ENCODE results near the gene HCN2. TPM values are rescaled to one million over a fixed set of nuclear protein-coding genes. Genes with fewer than 3 reads are reported as not detected.
A peak's percentile ranks its signal among the peaks of the same experiment; 100 is the strongest.
"Not testable (repeated sequence)": the region's sequence is repeated elsewhere in the genome, so short reads cannot be mapped to it uniquely, and the experiment has no call there.

Gene HCN2
- total RNA-seq, 1 experiment from 2014 or later: 3.2 TPM

DNA sequence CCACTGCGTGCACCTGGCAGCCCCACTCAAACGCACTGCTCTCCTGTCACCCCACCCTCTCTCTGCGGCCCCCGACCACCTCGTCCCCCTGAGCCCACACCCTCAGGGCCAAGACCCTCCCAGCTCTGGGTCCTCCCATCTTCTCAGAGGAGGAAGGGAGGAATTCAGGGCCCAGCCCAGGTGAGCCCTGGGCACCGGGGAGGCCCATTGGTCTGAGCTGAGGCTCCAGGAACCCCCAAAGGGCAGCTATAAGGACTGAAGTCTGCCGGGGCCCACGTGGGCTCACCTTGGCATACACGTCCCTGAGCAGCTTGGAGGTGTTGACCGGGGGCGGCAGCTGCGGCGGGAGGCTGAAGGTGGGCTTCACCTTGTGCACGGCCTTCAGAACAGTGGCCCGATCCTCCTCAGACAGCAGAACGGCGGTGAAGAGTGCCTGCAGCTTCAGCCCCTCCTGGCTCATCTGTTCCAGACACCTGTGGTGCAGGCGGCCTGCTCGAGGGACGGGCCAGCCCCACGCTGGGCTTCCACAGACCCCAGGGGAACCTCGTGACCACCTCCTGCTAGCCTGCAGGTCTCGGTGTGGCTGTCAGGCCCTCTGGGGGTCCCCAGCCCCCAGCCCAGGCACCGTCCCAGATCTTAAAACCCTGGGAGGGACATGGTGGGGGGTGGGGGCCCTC, 34.9 kb downstream of the HCN2 start:
- in situ Hi-C loops (cut with HindIII; ENCODE audit: low pct_unique_long_range_greater_than_20kb, low sequenced_read_pairs): no loop called here
- DNase-seq (ENCODE audit: low read depth): no peak

DNA sequence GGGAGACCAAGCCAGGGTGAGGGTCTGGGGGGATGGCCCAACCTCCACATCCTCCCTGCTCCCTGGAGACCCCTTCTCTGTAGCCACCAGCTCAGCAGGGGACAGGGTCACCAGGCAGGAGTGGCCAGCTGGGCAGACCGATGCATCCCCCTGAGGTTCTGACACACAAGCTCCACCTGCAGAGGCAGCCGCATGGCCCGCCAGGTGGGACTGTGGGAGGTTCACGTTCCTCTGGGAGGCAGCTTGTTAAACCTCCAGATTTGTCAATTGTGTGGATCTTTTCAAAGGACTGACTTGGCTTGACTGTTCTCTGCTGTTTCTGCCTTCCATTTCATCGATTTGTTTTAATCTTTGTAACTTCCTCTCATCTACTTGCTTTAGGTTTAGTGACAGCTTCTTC, 35.6 kb downstream of the HCN2 start:
- no peak for DNase-seq (ENCODE audit: low read depth)
- in situ Hi-C loops (cut with HindIII; ENCODE audit: low pct_unique_long_range_greater_than_20kb, low sequenced_read_pairs): no loop called here

DNA sequence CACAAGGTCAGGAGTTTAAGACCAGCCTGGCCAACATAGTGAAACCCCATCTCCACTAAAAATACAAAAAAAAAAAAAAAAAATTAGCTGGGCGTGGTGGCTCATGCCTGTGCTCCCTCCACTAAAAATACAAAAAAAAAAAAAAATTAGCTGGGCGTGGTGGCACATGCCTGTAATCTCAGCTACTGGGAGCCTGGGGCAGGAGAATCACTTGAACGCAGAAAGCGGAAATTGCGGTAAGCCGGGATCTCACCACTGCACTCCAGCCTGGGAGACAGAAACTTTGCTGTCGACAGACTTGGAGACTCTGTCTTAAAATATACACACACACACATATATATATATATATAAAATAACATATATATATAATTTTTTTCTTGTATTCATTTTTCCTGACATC, 36.9 kb downstream of the HCN2 start:
- in situ Hi-C loops (cut with HindIII; ENCODE audit: low pct_unique_long_range_greater_than_20kb, low sequenced_read_pairs); DNase-seq (ENCODE audit: low read depth): not testable (repeated sequence)

DNA sequence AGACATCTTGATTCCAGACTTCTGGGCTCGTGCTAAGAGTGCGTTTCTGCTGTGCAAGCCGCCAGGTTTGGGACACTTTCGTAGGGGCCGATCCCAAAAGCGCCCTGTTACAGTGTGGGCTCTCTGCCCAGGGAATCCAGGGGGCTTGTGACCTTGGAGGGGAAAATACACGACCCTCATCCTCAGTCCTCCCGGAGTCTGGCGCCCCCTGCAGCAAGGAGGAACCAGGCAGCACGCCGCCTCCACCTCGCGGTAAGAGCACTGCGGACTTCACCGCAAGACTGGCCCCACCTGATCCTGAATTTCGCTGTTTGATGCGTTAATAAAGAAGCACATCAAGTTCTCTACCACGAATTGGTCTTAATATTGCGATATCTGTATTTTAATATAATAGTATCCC, 38.5 kb downstream of the HCN2 start:
- in situ Hi-C loops (cut with HindIII; ENCODE audit: low pct_unique_long_range_greater_than_20kb, low sequenced_read_pairs): no loop called here
- DNase-seq (ENCODE audit: low read depth): no peak

DNA sequence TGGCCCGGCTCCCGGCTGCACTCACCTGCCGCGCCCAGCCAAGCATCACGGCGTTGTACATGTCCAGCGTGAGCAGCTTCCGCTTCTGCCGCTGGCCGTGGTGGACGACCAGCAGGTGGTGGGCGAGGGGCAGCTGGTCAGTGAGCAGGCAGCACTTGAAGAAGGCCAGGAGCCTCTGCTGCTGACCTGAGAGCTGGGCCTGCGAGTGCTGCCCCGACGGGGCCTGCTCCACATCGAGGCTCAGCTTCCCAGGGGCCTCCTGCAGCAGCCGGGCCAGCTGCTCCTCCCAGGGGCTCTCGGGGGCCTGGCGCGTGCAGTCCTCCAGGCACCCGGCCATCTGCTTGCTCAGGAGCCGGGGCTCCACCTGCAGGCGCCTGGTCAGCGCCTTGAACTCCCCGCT, 39.8 kb downstream of the HCN2 start:
- in situ Hi-C loops (cut with HindIII; ENCODE audit: low pct_unique_long_range_greater_than_20kb, low sequenced_read_pairs); DNase-seq (ENCODE audit: low read depth): not testable (repeated sequence)

DNA sequence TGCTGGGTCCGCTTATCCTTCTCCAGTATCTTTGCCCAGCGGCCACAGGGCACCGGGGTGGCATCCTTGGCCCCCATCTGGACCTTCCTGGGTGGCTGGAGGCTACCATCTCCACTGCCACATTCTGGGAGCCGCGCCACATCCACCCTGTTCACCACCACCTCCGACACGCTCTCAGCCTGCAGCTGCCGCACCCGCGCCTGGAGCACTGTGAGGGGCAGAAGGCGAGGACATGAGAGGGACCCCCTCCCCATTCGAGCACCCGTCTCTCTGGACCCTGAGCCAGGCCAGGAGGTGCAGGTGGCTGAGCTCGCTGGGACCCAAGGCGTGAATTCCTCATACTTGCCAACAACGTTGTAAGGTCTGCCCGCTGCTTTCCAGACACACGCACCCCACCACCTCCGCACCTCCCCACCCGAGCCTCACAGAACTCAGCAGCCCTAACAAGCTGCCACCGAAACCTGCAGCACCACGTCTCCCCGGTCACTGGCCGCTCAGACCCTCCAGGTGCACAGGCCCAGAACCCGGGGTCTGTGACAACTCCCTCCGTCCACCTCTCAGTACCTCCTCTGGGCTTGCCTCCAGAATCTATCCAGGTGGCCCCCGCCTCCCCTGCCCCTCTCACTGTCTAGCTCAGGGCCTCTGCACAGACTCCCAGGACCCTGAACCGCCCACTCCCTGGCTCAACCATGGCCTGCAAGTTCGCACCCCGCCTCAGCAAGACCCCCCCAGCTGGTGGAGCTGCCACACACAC, 40.5 kb downstream of the HCN2 start:
- in situ Hi-C loops (cut with HindIII; ENCODE audit: low pct_unique_long_range_greater_than_20kb, low sequenced_read_pairs): no loop called here
- DNase-seq (ENCODE audit: low read depth): no peak

DNA sequence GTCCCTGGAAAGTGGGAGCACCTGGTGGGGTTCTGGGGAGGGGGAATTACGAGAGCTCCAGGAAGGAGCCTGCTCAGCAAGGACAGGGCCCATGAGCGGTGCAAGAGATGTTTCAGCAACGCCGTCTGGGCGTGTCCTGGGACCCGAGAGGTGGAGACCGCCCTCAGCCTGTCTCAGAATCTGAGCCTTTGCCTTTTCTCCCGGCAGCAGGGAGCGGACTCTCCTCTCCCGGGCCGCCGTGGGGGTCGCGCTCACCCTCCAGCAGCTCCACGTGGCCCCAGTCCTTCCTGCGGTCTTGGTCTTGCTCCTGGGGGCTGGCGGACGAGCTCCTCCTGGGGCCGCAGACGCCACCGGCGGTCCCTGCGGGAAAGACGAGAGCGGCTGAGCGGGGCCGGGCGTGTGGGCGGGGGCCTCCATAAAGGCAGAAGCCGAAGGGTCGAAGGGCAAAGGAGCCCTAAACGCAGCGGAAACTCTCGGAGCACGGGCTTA, 42.9 kb downstream of the HCN2 start:
- DNase-seq (ENCODE audit: low read depth): peak; percentile 50
- in situ Hi-C loops (cut with HindIII; ENCODE audit: low pct_unique_long_range_greater_than_20kb, low sequenced_read_pairs): no loop called here

DNA sequence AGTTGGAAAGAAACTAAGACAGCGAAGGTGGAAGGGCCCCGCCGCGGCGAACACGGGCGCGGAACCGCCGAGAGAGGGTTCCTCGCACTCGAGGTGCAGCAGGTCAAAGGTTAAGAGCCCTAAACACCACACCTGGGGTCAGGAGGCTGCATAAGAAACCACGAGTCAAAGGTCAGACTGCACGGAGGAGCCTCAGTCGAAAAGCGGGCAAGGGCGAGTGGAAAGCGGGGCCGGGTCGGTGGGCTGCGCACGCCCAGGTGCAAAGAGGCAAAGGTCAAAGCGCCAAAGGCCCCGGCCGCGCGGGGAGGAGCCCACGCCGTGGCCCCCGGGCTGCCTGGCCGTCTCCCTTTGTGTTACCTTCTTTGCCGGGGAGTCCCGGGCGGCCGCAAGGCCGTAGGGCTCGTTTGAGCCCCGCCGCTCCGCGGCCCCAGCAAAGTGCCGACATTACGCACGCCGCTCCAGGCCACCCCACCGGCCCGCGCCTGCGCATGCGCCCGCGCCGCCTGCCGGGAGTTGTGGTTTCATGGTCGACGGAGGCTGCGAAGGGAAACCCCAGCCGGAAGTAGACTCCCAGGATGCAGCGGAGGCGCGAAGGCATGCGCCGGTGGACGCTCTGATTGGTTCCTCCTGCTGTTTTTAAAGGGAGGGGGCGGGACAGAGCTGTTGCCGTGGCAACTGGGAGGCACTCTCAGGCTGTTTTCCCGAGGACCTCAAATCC, 43.5 kb downstream of the HCN2 start, which contains the start of gene POLRMT:
TSS of gene POLRMT (minus strand) at position 470 of the 718 bp plus-strand sequence. CDS start at position 445, 25 bp downstream.
- in situ Hi-C loops (cut with HindIII; ENCODE audit: low pct_unique_long_range_greater_than_20kb, low sequenced_read_pairs): no loop called here
- DNase-seq (ENCODE audit: low read depth): peak; percentile 92

DNA sequence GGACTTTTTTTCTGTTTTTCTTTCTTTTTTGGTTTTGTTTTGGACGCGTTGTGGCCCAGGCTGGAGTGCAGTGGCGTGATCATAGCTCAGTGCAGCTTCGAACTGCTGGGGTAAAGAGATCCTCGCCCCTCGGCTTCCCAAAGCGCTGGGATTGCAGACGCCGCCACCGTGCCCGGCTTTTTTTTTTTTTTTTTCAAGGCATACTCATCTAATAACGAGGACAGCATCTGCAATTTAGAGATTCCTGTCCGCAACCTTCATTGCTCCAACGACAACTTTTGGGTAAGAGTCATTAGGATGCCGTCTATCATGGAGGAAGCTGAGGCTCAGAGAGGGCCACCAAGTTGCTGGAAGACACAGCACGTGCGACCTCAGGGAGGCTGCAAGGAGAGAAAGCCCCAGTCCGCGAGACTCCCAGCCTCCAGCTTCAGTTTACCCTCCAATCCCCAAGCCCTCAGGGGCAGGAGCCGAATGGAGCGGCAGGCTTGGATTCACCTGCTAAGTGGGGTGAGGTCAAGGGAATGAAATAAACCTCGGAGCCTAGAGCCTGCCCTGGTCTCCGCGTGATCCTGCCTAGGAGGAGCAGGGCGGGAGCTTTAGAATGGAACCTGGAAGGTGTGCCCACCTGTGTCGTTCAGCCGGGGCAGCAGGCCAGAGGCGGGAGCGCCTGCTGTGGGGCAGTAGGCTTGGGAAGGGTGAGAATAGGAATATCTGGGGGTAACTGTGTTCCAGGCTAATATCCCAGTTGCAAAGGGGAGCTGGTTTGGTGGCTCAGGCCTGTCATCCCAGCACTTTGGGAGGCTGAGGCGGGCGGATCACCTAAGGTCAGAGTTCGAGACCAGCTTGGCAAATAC, 44.3 kb downstream of the HCN2 start:
- in situ Hi-C loops (cut with HindIII; ENCODE audit: low pct_unique_long_range_greater_than_20kb, low sequenced_read_pairs): no loop called here
- DNase-seq (ENCODE audit: low read depth): no peak

DNA sequence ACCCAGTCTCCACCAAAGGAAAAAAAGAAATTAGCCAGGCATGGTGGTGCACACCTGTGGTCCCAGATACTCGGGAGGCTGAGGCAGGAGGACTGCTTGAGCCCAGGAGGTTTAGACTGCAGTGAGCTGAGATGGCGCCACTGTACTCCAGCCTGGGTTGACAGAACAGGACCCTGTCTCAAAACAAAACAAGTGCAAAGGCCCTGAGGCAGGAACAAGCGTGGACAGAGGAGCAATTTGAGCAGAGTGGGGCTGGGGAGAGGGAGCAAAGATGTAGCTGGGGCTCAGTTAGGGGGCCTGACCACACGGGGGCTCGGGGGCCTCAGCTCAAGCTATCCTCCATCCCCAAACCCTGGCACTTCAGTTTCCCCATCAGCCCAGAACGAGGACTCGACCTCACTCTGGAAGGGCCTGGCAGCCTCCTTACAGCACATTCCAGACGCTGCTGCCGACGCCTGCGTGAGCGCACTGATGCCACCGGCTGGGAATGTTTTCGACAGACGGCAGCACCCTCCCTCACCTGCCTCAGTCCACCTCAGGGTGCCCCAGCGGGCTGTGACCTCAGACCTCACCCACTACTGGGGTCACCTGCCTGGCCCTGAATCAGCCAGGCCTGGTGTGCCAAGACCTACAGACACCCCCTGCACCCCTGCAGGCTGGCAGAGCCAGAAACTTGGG, 45.4 kb downstream of the HCN2 start:
- in situ Hi-C loops (cut with HindIII; ENCODE audit: low pct_unique_long_range_greater_than_20kb, low sequenced_read_pairs): no loop called here
- no peak for DNase-seq (ENCODE audit: low read depth)

DNA sequence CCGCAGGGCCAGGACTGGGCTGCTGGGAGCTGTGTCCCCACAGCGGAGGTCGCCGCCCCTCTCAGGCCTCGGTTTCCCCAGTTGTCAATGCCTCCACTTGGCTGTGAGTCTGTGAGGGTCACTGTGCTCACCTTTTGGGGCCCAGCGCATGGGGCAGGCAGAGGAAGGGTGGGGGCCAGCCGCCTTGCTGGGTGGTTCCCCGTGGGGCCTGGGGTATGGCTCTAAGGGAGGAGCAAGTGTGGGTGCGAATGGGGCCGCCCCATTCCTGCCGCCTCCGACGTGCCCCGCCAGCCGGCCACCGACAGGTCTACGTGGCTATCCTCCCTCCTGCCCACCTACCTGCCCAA, 49.2 kb downstream of the HCN2 start:
- in situ Hi-C loops (cut with HindIII; ENCODE audit: low pct_unique_long_range_greater_than_20kb, low sequenced_read_pairs): no loop called here
- no peak for DNase-seq (ENCODE audit: low read depth)

DNA sequence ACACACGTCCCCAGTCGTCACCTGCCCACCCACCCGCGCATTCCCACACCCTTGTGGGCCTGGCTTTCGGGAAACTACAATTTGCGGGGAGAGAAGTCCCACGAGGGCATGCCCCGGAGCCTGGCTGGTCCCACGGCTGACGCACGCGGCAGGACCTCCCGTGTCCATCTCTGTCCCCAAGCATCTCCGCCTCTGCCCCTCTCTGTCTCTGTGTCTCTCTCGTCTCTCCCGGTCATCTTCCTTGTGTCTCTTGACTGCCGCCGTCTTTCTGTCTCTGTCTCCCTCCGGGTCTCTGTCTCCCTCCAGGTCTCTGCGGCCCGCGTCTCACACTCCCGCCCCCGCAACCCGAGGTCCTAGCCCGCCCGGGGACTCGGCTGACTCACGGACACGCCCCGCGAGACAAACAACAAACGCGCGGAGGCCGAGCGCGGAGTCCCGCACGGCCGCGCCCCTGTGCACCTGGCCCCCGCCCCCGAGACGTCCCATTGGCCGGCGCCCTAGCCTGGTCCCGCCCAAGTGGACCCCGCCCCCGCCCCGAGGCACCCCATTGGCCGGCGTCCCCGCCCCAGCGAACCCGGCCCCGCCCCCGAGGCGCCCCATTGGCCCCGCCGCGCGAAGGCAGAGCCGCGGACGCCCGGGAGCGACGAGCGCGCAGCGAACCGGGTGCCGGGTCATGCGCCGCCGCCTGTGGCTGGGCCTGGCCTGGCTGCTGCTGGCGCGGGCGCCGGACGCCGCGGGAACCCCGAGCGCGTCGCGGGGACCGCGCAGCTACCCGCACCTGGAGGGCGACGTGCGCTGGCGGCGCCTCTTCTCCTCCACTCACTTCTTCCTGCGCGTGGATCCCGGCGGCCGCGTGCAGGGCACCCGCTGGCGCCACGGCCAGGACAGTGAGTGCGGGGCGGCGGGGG, 49.8 kb downstream of the HCN2 start, which contains the start of gene FGF22:
TSS of gene FGF22 (plus strand) at position 627 of the 908 bp plus-strand sequence. CDS start at position 674, 47 bp downstream.
- peak; percentile 64 for DNase-seq (ENCODE audit: low read depth)
- in situ Hi-C loops (cut with HindIII; ENCODE audit: low pct_unique_long_range_greater_than_20kb, low sequenced_read_pairs): no loop called here

DNA sequence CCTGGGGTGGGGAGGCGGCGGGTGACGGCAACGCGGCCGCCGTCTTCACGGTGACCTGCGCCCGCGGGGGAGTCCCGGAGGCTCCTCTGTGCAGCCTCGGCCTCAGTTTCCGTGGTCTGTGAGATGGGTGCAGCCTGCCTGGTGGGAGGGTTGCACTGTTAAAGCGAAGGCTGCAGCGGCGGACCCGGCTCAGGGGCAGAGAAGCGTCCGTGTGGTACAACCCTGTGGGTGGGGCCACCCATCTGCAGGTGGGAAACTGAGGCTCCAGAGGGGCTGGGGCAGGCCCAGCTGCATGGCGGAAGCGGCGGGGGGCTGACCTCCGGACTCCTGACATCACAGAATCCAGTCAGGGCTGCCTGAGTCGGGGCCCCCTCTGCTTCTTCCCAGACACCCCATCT, 50.5 kb downstream of the HCN2 start:
- in situ Hi-C loops (cut with HindIII; ENCODE audit: low pct_unique_long_range_greater_than_20kb, low sequenced_read_pairs): no loop called here
- no peak for DNase-seq (ENCODE audit: low read depth)

DNA sequence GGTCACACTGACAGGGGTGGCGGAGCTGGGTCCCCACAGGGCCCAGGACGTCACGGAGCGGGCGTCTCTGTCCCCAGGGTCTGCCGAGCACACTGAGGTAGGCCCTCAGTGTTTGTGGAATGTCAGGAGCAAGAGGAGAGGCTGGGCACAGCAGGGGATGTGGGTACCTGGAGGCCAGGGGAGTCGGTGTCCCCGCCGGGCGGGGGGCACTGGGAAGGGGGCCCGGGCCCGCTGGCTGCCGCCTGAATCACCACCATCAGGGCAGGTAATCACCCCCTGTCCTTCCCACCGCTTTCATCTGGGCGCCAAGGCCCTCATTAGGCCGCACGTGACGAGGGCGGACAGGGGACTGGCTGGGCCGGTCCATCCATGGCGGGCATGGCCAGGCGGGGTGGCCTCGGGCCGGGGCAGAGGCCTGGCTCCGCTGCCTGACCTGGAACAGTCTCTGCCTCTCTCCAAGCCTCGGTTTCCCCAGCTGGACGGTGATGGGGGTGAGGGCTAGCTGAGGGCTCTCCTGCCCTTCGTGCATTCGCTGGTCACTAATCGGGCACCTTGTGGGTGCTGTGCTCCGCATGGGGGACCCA, 51.0 kb downstream of the HCN2 start:
- in situ Hi-C loops (cut with HindIII; ENCODE audit: low pct_unique_long_range_greater_than_20kb, low sequenced_read_pairs): no loop called here
- no peak for DNase-seq (ENCODE audit: low read depth)

DNA sequence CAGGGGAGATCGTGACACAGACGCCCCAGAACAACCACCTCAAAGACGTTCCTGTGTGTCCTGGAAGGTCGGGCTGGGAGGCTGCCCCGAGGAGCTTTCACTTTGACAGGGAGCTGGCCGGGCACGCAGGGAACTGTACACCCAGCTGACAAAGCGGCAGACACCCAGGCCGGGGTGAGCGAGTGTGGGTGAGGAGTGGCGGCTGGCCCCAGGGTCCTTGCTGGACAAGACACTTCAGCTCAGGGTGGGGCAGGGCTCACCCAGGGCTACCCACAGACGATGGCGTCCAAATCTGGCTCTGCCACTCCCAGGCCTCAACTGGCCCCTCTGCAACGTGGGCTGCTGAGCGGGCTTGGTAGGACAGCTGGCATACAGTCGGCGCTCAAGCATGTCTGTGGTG, 52.0 kb downstream of the HCN2 start:
- in situ Hi-C loops (cut with HindIII; ENCODE audit: low pct_unique_long_range_greater_than_20kb, low sequenced_read_pairs): no loop called here
- DNase-seq (ENCODE audit: low read depth): no peak
